Stomach smooth muscle (tissue), 2 donors: ENCODE results near the gene ZDHHC11.

Source experiments
- H3K27ac ChIP-seq: one replicate; pipeline ENCODE4 v1.7.0; 2013; ENCODE audit warnings: mild to moderate bottlenecking, low read length, inconsistent platforms
- H3K27me3 ChIP-seq, 2 donors: one replicate each; pipeline ENCODE4 v1.7.0; 2013; ENCODE audit warnings: low read length in 2 of 2; ENCODE audit not compliant: insufficient read depth in 2 of 2, control insufficient read depth in 1 of 2
- H3K36me3 ChIP-seq, 2 donors: one replicate each; pipeline ENCODE4 v1.7.0; 2013; ENCODE audit warnings: low read length in 2 of 2; ENCODE audit not compliant: control insufficient read depth in 2 of 2, insufficient read depth in 2 of 2
- H3K4me1 ChIP-seq: one replicate; pipeline ENCODE4 v1.7.0; 2013; ENCODE audit warnings: low read length; ENCODE audit not compliant: control insufficient read depth, insufficient read depth
- H3K4me3 ChIP-seq, 2 donors: one replicate each; pipeline ENCODE4 v1.7.0; 2013; ENCODE audit warnings: low read length in 2 of 2
- H3K9ac ChIP-seq, 2 donors: one replicate each; pipeline ENCODE4 v1.7.0; 2013; ENCODE audit warnings: low read length in 2 of 2, mild to moderate bottlenecking in 1 of 2
- H3K9me3 ChIP-seq, 2 donors: one replicate each; pipeline ENCODE4 v1.7.0; 2013; ENCODE audit warnings: low read length in 2 of 2; ENCODE audit not compliant: control insufficient read depth in 2 of 2
- donor health status: healthy.
- donor health status: Pancreatic carcinoma.

The ZDHHC11 gene, protein sequence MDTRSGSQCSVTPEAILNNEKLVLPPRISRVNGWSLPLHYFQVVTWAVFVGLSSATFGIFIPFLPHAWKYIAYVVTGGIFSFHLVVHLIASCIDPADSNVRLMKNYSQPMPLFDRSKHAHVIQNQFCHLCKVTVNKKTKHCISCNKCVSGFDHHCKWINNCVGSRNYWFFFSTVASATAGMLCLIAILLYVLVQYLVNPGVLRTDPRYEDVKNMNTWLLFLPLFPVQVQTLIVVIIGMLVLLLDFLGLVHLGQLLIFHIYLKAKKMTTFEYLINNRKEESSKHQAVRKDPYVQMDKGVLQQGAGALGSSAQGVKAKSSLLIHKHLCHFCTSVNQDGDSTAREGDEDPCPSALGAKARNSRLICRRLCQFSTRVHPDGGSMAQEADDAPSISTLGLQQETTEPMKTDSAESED

GRCh38 chr5:850511-851006 is at the start of gene ZDHHC11:
Gene ZDHHC11, minus strand, starts transcription at chr5:850986. Its CDS starts 384 bp downstream, at chr5:850602.
- peaks cover 12 to 18% of the 10 kb centered on the region in 2 donors for H3K27me3 ChIP-seq
- no peak within 1 kb of the TSS for H3K27ac ChIP-seq
- H3K9me3 ChIP-seq = no peaks in the 10 kb centered on the region
- H3K4me1 ChIP-seq = peaks cover 4% of the 10 kb centered on the region
- no peak within 1 kb of the TSS for H3K9ac ChIP-seq
- H3K4me3 ChIP-seq = peak within 1 kb of the TSS in 1 of 2 donors; percentile 22
- H3K36me3 ChIP-seq = no peaks in the 10 kb centered on the region

DNA sequence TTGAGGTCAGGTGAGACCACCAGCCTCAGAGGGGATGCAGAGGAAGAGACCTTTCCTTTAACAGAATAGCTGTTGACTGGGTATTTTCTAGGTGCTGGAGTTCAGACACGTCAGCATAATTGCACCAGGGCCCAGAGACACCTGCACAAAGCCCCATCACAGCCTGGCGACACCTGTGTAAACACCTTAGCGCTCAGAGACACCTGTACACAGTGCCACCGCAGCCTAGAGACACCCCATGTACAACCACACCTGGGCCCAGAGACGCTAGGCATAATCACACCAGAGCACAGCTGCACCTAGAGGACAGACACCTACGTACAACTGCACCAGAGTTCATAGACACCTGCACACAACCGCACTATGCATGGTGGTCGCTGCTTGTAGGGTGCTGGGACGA is 42.9 kb upstream of the ZDHHC11 start:
- Histone ChIP-seq H3K27ac (no peak overlapping the region), H3K4me3 (no peak overlapping the region), H3K9ac (no peak overlapping the region), H3K36me3 (peaks cover 14 to 19% of the 10 kb centered on the region in 2 donors), H3K27me3 (no peaks in the 10 kb centered on the region), H3K4me1 (peaks cover 24% of the 10 kb centered on the region), H3K9me3 (no peaks in the 10 kb centered on the region)

- Histone ChIP-seq H3K27me3 (no peaks in the 10 kb centered on the region), H3K9me3 (no peaks in the 10 kb centered on the region), H3K27ac (no peak overlapping the region), H3K4me1 (peaks cover 24% of the 10 kb centered on the region), H3K36me3 (peaks cover 16 to 25% of the 10 kb centered on the region in 2 donors), H3K4me3 (peak overlapping the region; percentile 90 to 91), H3K9ac (no peak overlapping the region)
These were observed 42.3 kb upstream of the ZDHHC11 start for GRCh38 chr5:893137-893506.

GRCh38 chr5:892394-893136 is 41.8 kb upstream of the ZDHHC11 start, which contains the start of the genes BRD9 and TRIP13:
Gene BRD9, minus strand, starts transcription at chr5:892801. Its CDS starts 144 bp downstream, at chr5:892657.
Gene TRIP13, plus strand, starts transcription at chr5:892884. Its CDS starts 115 bp downstream, at chr5:892999.
- H3K27ac ChIP-seq = peak within 1 kb of the TSS; percentile 49
- H3K36me3 ChIP-seq = peaks cover 16 to 28% of the 10 kb centered on the region in 2 donors
- peak within 1 kb of the TSS; percentile 83 to 84 for H3K9ac ChIP-seq
- H3K4me3 ChIP-seq = peak within 1 kb of the TSS; percentile 90 to 91
- H3K27me3 ChIP-seq = no peaks in the 10 kb centered on the region
- H3K9me3 ChIP-seq = no peaks in the 10 kb centered on the region
- H3K4me1 ChIP-seq = peaks cover 24% of the 10 kb centered on the region

DNA sequence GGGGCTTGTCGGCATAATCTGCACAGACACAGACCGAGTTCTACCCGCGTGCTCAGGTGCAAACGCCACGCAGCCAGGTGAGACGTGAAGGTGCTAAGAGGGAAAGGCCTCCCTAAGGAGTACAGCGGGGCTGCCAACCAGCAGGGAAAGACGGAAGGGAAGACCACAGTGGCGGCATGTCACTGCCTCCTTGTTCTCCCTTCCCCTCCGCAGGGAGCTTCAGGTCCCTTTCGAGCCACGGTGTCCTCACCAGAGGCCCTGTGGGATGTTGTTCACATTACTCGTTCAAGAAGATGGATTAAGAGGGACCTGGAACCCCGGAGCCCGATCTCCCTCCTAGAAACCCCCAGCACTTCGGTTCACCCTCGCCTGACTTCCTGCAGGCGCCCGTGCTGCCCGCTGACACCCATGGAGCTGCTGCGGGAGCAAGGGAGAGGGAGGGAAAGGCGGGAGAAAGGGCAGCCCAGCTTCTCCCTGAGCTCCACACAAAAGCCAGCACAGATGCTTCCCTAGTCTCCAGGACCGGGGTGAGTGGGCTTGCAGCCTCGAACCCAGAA is 41.1 kb upstream of the ZDHHC11 start:
- H3K4me1 ChIP-seq = peaks cover 24% of the 10 kb centered on the region
- no peaks in the 10 kb centered on the region for H3K9me3 ChIP-seq
- H3K27me3 ChIP-seq = no peaks in the 10 kb centered on the region
- peaks cover 20 to 34% of the 10 kb centered on the region in 2 donors for H3K36me3 ChIP-seq
- peak overlapping the region; percentile 83 to 84 for H3K9ac ChIP-seq
- peak overlapping the region; percentile 90 to 91 for H3K4me3 ChIP-seq
- H3K27ac ChIP-seq = peak overlapping the region; percentile 49

DNA sequence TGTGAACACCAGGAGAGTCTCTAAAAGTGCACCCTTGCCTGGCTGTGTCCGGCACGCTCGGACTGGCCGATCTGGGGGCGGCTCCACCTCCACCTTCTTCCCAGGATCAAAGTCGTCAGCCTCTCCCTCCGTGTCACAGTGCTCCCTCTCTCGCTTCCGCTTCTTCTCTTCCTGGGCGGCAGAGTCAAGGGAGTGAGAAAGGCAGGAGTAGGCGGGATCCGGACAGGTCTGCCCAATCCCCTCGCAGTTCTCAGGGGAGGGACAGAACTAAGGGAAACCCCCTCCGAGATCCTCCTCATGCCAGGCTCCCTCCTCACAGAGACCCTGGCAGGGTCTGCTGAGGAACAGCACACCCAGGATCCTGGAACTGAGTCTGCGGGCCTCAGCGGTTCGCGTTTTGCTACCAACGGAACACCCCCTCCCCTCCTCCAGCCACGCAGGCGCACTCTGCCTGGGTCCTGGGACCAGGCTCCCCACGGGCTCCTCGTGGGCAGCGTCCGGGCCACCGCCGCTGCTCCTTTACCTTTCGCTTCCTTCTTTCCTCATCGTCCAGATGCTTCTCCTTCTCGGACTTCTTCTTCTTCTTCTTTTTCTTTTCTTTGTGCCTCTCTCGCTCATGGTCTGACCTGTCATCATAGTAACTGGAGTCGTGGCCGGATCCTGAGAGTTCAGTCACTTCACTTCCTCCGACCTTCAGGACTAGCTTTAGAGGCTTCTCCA is 40.5 kb upstream of the ZDHHC11 start:
- peaks cover 26 to 40% of the 10 kb centered on the region in 2 donors for H3K36me3 ChIP-seq
- no peak overlapping the region for H3K27ac ChIP-seq

GRCh38 chr5:889075-889710 is 38.4 kb upstream of the ZDHHC11 start:
- Histone ChIP-seq H3K27me3 (no peaks in the 10 kb centered on the region), H3K4me3 (no peak overlapping the region), H3K9ac (no peak overlapping the region), H3K36me3 (peaks cover 44 to 57% of the 10 kb centered on the region in 2 donors), H3K4me1 (peaks cover 24% of the 10 kb centered on the region), H3K27ac (no peak overlapping the region), H3K9me3 (no peaks in the 10 kb centered on the region)

More for the DNA sequence above, 40.5 kb upstream of the ZDHHC11 start:
- H3K9ac ChIP-seq = peak overlapping the region; percentile 83 to 84
- no peaks in the 10 kb centered on the region for H3K27me3 ChIP-seq
- no peaks in the 10 kb centered on the region for H3K9me3 ChIP-seq
- H3K4me3 ChIP-seq = peak overlapping the region; percentile 90 to 91
- peaks cover 24% of the 10 kb centered on the region for H3K4me1 ChIP-seq

DNA sequence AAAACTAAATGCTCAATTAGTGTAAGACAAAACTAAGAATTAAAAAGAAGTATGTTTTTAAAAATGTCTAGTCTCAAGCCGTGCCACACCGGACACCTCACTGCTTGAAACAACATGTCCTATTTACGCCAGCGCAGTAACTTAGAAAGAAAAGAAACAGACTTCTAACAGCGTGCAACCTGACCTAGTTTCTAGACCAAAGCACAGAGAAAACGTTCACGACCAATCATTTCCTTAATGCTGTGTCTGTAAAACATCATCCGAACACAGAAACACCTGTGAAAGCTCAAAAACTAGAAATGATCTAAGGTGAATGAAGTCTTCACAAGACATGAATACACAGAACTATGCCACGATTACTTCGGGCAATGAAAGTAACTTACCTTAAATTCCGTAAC is 37.9 kb upstream of the ZDHHC11 start:
- Histone ChIP-seq H3K27ac (no peak overlapping the region), H3K9me3 (no peaks in the 10 kb centered on the region), H3K4me3 (no peak overlapping the region), H3K27me3 (no peaks in the 10 kb centered on the region), H3K9ac (no peak overlapping the region), H3K4me1 (peaks cover 24% of the 10 kb centered on the region), H3K36me3 (peaks cover 48 to 62% of the 10 kb centered on the region in 2 donors)

GRCh38 chr5:887947-888637 is 37.3 kb upstream of the ZDHHC11 start:
- Histone ChIP-seq H3K36me3 (peaks cover 53 to 67% of the 10 kb centered on the region in 2 donors), H3K4me3 (no peak overlapping the region), H3K9ac (no peak overlapping the region), H3K27ac (no peak overlapping the region), H3K9me3 (no peaks in the 10 kb centered on the region), H3K4me1 (peaks cover 18% of the 10 kb centered on the region), H3K27me3 (no peaks in the 10 kb centered on the region)
